G401.6 (cell line): ENCODE data around the gene FAM107B.
"Not testable (repeated sequence)": the region's sequence is repeated elsewhere in the genome, so short reads cannot be mapped to it uniquely, and the experiment has no call there.

Source experiments
- FAIRE-seq: peaks from 2 replicates; lab custom pipeline; 2012; peaks lifted over from hg19 to GRCh38; lab: Jason Lieb, UNC

The FAM107B gene

GRCh38 chr10:14601326-14601725 is 173.4 kb downstream of the FAM107B start:
- no peak for FAIRE-seq

- FAIRE-seq: no peak
These were observed 174.6 kb downstream of the FAM107B start for GRCh38 chr10:14600065-14600464.

GRCh38 chr10:14598809-14599764 is 175.6 kb downstream of the FAM107B start:
- no peak for FAIRE-seq

GRCh38 chr10:14595526-14596182 is 179.0 kb downstream of the FAM107B start:
- no peak for FAIRE-seq

- FAIRE-seq: no peak
These were observed 179.7 kb downstream of the FAM107B start for GRCh38 chr10:14594878-14595525.

- no peak for FAIRE-seq
These were observed 180.9 kb downstream of the FAM107B start for GRCh38 chr10:14593806-14594205.

- FAIRE-seq: no peak
These were observed 182.1 kb downstream of the FAM107B start for GRCh38 chr10:14592566-14592965.

- no peak for FAIRE-seq
These were observed 182.7 kb downstream of the FAM107B start for GRCh38 chr10:14592026-14592425.

GRCh38 chr10:14588938-14589294 is 185.8 kb downstream of the FAM107B start:
- not testable (repeated sequence) for FAIRE-seq

GRCh38 chr10:14588084-14588937 is 186.4 kb downstream of the FAM107B start:
- FAIRE-seq: no peak

- FAIRE-seq: no peak
These were observed 187.1 kb downstream of the FAM107B start for GRCh38 chr10:14587540-14588083.

GRCh38 chr10:14586901-14587300 is 187.8 kb downstream of the FAM107B start:
- FAIRE-seq: no peak

- FAIRE-seq: no peak
These were observed 189.2 kb downstream of the FAM107B start for GRCh38 chr10:14585287-14586193.

GRCh38 chr10:14584661-14585060 is 190.0 kb downstream of the FAM107B start:
- no peak for FAIRE-seq

- FAIRE-seq: no peak
These were observed 190.7 kb downstream of the FAM107B start for GRCh38 chr10:14583967-14584366.

GRCh38 chr10:14583252-14583651 is 191.4 kb downstream of the FAM107B start:
- FAIRE-seq: no peak

GRCh38 chr10:14581553-14582321 is 193.0 kb downstream of the FAM107B start:
- no peak for FAIRE-seq

GRCh38 chr10:14580671-14581332 is 193.9 kb downstream of the FAM107B start:
- FAIRE-seq: no peak

GRCh38 chr10:14579405-14579804 is 195.3 kb downstream of the FAM107B start:
- no peak for FAIRE-seq
